Activated effector memory CD4-positive, alpha-beta T cell treated with Interleukin-2 at 50 U/mL for 16 hours (primary cell): ENCODE results near the gene GTF2H2.
"Not testable (repeated sequence)": the region's sequence is repeated elsewhere in the genome, so short reads cannot be mapped to it uniquely, and the experiment has no call there.

Experiments used
- DNase-seq: peaks from one replicate; pipeline ENCODE4 v3.0.0-alpha.2; 2020

Gene GTF2H2

DNA sequence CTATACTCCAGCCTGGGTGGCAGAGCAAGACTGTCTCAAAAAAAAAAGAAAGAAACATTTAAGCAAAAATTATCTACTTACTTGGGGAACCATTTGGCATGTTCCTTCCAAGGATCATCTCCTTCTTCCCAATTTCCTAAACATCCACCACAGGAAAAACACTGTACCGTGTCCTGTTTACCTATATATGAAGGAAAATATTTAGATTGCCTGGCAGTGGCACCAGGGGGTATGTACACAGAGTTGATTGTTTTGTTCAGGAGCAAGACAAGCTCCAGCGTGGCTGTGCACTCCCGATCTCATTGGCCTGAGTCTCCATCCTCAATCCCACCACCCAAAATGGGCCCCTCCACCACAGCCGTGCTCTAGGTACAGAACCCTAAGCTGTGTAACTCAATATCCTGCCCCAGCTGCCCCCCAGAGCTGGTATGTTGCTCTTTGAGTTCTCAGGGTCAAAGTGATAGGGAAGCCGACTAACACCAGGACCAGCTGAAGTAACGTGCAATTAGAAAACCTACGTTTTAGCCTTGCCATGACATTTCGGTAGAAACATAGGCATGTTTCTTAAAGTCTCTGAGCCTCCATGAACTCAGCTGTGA, 56.2 kb downstream of the GTF2H2 start:
- no peak for DNase-seq

DNA sequence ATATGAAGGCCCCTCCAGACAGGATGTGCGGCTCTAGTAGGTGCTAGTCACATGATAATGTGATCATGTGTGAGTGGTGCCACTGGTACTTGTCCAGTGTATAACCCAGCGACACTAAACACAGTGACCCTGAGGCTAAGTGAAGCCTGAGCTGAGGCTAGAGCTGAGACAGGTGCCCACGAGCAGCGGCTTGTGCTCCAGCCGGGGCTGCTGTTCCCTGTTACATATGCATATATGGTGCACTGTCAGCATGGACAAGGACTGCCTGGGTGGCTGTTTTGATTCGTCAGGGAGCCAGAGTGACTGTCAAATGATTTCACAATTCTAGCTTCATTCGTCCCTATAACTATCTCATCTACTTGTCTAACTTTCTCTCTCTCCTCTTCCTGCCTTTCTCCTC, 60.5 kb downstream of the GTF2H2 start:
- DNase-seq = not testable (repeated sequence)
